ENCODE measurements around the gene CDH13.

DNA sequence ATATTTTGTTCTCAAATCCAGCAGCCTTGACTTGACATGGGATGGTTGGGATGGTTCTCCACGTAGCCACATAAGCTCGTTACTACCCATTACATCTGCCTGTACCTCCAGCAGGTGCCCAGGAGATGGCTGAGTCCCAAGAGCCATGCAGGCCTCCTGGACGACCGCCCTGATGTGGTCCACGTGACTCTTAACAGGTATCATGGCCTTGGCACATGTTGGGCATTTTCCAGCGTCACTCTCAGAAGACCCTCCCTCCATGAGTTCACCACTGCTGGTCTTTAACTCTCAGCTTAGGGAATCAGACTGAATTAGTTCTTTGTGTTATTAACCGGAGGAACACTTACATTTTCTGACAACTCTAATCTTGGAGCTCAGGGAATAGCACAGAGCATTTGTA, 161.5 kb downstream of the CDH13 start:
- TF ChIP-seq, protein P1, sequence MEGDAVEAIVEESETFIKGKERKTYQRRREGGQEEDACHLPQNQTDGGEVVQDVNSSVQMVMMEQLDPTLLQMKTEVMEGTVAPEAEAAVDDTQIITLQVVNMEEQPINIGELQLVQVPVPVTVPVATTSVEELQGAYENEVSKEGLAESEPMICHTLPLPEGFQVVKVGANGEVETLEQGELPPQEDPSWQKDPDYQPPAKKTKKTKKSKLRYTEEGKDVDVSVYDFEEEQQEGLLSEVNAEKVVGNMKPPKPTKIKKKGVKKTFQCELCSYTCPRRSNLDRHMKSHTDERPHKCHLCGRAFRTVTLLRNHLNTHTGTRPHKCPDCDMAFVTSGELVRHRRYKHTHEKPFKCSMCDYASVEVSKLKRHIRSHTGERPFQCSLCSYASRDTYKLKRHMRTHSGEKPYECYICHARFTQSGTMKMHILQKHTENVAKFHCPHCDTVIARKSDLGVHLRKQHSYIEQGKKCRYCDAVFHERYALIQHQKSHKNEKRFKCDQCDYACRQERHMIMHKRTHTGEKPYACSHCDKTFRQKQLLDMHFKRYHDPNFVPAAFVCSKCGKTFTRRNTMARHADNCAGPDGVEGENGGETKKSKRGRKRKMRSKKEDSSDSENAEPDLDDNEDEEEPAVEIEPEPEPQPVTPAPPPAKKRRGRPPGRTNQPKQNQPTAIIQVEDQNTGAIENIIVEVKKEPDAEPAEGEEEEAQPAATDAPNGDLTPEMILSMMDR (conservative IDR thresholded peaks at IDR 0.05): no peak
- TF ChIP-seq ZFX (IDR thresholded peaks at IDR 0.05): no peak
